Measurements from ENCODE around the gene C16orf92.

C16orf92 gene

DNA sequence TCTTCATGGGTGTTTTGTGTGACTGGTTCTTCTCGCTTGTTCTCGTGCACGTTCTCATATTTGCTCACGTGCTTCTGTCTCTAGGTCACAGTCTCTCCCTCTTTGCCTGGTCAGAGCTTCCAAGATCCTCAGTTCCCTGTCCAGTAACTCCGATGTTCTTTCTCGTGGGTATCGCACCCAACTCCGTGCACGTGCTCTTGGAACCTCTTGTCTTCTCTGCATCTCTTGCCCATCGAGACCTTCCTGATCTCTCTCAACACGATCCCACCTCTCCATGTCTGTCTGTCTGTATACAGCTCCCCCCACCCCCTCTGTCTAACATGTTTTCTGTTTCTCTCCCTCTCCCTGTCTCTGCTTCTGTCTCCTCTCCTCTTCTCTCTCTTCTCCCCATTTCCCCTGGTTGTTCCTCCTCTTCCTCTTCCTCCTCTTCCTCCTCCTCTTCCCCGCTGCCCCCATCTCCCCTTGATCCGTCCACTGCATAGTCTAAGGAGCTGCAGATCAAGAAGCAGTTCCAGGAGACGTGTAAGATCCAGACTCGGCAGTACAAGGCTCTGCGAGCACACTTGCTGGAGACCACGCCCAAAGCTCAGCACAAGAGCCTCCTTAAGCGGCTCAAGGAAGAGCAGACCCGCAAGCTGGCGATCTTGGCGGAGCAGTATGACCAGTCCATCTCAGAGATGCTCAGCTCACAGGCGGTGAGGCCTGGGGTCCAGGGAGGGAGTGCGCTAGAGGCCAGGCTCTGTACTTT lies 33.7 kb upstream of the C16orf92 start:
- no peak overlapping the region for H3K9ac ChIP-seq (ENCODE audit: low read length in 5 of 5)
- H3K27me3 ChIP-seq (ENCODE audit: control insufficient read depth in 5 of 5, insufficient read depth in 4 of 5, low read length in 5 of 5), result no peaks in the 10 kb centered on the region
- peaks cover 0 to 26% (median 17%) of the 10 kb centered on the region in 5 donors for H3K4me1 ChIP-seq (ENCODE audit: control insufficient read depth in 5 of 5, insufficient read depth in 5 of 5, low read length in 5 of 5)
- no peaks in the 10 kb centered on the region for H3K9me3 ChIP-seq (ENCODE audit: control insufficient read depth in 5 of 5, low read length in 5 of 5)
- H3K4me3 ChIP-seq (ENCODE audit: low read depth in 1 of 5, low read length in 5 of 5), result no peak overlapping the region
- H3K36me3 ChIP-seq (ENCODE audit: control insufficient read depth in 5 of 5, insufficient read depth in 5 of 5, low read length in 5 of 5), result peaks cover 3 to 95% (median 94%) of the 10 kb centered on the region in 5 donors
- no peak overlapping the region for H3K27ac ChIP-seq (ENCODE audit: low read depth, low read length)

DNA sequence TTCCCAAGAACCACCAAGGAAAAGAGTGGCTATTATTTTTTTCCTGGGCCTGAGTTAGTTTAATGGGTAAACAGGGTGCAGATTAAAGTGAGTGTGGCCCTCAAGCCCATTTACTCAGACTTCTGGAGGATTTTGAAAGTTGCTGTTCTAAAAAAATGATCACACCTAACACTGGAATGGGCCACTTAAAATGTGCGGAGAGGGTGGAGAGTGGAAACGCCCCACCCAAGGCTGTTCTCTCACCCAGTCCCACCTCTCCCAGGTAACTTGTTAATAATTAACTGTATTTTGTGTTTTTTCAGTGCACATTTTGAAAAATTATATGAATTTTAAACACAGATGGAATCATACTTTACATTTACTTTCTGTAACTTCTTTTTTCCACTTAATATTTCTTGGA lies 33.0 kb upstream of the C16orf92 start:
- no peak overlapping the region for H3K9ac ChIP-seq (ENCODE audit: low read length in 5 of 5)
- H3K4me3 ChIP-seq (ENCODE audit: low read depth in 1 of 5, low read length in 5 of 5), result no peak overlapping the region
- no peak overlapping the region for H3K27ac ChIP-seq (ENCODE audit: low read depth, low read length)
- H3K27me3 ChIP-seq (ENCODE audit: control insufficient read depth in 5 of 5, insufficient read depth in 4 of 5, low read length in 5 of 5), result no peaks in the 10 kb centered on the region
- peaks cover 1 to 33% (median 24%) of the 10 kb centered on the region in 5 donors for H3K4me1 ChIP-seq (ENCODE audit: control insufficient read depth in 5 of 5, insufficient read depth in 5 of 5, low read length in 5 of 5)
- H3K9me3 ChIP-seq (ENCODE audit: control insufficient read depth in 5 of 5, low read length in 5 of 5), result no peaks in the 10 kb centered on the region
- peaks cover 0 to 87% (median 86%) of the 10 kb centered on the region in 5 donors for H3K36me3 ChIP-seq (ENCODE audit: control insufficient read depth in 5 of 5, insufficient read depth in 5 of 5, low read length in 5 of 5)

DNA sequence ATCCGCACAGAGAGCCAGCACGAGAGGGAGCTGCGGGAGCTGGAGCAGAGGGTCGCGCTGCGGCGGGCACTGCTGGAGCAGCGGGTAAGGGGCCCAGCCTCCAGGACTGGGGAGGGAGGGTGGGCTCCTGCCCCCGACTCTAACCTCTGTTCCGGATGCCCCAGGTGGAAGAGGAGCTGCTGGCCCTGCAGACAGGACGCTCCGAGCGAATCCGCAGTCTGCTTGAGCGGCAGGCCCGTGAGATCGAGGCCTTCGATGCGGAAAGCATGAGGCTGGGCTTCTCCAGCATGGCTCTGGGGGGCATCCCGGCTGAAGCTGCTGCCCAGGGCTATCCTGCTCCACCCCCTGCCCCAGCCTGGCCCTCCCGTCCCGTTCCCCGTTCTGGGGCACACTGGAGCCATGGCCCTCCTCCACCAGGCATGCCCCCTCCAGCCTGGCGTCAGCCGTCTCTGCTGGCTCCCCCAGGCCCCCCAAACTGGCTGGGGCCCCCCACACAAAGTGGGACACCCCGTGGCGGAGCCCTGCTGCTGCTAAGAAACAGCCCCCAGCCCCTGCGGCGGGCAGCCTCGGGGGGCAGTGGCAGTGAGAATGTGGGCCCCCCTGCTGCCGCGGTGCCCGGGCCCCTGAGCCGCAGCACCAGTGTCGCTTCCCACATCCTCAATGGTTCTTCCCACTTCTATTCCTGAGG lies 32.0 kb upstream of the C16orf92 start:
- peaks cover 0 to 77% (median 76%) of the 10 kb centered on the region in 5 donors for H3K36me3 ChIP-seq (ENCODE audit: control insufficient read depth in 5 of 5, insufficient read depth in 5 of 5, low read length in 5 of 5)

DNA sequence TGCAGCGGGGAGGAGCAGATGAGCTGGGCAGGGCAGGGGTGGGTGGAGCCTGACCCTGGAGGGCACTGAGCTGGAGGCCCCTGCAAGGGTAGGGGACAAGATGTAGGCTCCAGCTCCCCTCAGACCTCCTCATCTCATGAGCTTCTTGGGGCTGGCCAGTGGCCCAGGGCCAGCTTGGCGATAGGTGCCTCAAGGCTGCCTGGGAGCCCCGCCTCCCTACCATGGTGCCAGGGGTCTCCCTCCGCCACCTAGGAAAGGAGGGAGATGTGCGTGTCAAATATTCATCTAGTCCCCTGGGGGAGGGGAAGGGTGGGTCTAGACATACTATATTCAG lies 31.5 kb upstream of the C16orf92 start:
- Histone ChIP-seq H3K9me3 (ENCODE audit: control insufficient read depth in 5 of 5, low read length in 5 of 5) (no peaks in the 10 kb centered on the region), H3K36me3 (ENCODE audit: control insufficient read depth in 5 of 5, insufficient read depth in 5 of 5, low read length in 5 of 5) (peaks cover 0 to 72% (median 71%) of the 10 kb centered on the region in 5 donors), H3K4me1 (ENCODE audit: control insufficient read depth in 5 of 5, insufficient read depth in 5 of 5, low read length in 5 of 5) (peaks cover 2 to 41% (median 33%) of the 10 kb centered on the region in 5 donors), H3K27me3 (ENCODE audit: control insufficient read depth in 5 of 5, insufficient read depth in 4 of 5, low read length in 5 of 5) (no peaks in the 10 kb centered on the region), H3K4me3 (ENCODE audit: low read depth in 1 of 5, low read length in 5 of 5) (no peak overlapping the region), H3K9ac (ENCODE audit: low read length in 5 of 5) (no peak overlapping the region), H3K27ac (ENCODE audit: low read depth, low read length) (no peak overlapping the region)

More for the DNA sequence above, 32.0 kb upstream of the C16orf92 start:
- no peak overlapping the region for H3K4me3 ChIP-seq (ENCODE audit: low read depth in 1 of 5, low read length in 5 of 5)
- peaks cover 1 to 37% (median 29%) of the 10 kb centered on the region in 5 donors for H3K4me1 ChIP-seq (ENCODE audit: control insufficient read depth in 5 of 5, insufficient read depth in 5 of 5, low read length in 5 of 5)
- no peak overlapping the region for H3K27ac ChIP-seq (ENCODE audit: low read depth, low read length)
- H3K9me3 ChIP-seq (ENCODE audit: control insufficient read depth in 5 of 5, low read length in 5 of 5), result no peaks in the 10 kb centered on the region
- H3K27me3 ChIP-seq (ENCODE audit: control insufficient read depth in 5 of 5, insufficient read depth in 4 of 5, low read length in 5 of 5), result no peaks in the 10 kb centered on the region
- H3K9ac ChIP-seq (ENCODE audit: low read length in 5 of 5), result no peak overlapping the region

DNA sequence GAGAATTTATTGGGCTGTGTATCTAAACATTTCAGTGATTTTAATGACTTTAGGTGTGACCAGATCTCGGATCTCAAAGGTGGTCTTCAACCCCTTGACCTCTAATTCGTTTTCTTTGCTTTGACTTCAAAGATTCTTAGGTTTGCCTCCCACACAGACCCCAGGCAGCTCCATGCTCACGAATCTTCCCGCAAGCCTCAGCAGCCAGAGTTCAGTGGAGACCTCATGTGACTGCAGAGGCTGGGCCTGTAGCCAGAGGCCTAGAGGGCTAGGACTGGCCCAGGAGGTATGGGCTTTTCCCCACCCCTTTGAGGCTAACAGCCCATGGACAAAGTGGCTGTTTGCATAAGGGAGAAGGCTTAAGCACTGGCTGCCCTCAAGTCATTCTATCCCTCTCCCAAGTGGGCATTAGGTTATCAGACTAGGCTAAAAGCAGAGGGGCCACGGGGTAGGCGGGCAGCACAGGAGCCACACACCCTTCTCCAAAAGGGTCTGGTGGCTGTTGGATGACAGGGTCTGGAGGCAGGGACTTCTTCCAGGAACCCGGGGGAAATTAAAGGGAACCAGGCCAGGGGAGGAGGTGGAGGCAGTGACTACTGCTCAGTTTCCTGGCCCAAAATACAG lies 30.5 kb upstream of the C16orf92 start:
- H3K27ac ChIP-seq (ENCODE audit: low read depth, low read length), result peak overlapping the region; percentile 24
- no peak overlapping the region for H3K4me3 ChIP-seq (ENCODE audit: low read depth in 1 of 5, low read length in 5 of 5)
- H3K9me3 ChIP-seq (ENCODE audit: control insufficient read depth in 5 of 5, low read length in 5 of 5), result no peaks in the 10 kb centered on the region
- H3K36me3 ChIP-seq (ENCODE audit: control insufficient read depth in 5 of 5, insufficient read depth in 5 of 5, low read length in 5 of 5), result peaks cover 0 to 64% (median 62%) of the 10 kb centered on the region in 5 donors
- peaks cover 6 to 47% (median 39%) of the 10 kb centered on the region in 5 donors for H3K4me1 ChIP-seq (ENCODE audit: control insufficient read depth in 5 of 5, insufficient read depth in 5 of 5, low read length in 5 of 5)
- H3K27me3 ChIP-seq (ENCODE audit: control insufficient read depth in 5 of 5, insufficient read depth in 4 of 5, low read length in 5 of 5), result no peaks in the 10 kb centered on the region
- H3K9ac ChIP-seq (ENCODE audit: low read length in 5 of 5), result peak overlapping the region in 2 of 5 donors; percentile 4 to 63

DNA sequence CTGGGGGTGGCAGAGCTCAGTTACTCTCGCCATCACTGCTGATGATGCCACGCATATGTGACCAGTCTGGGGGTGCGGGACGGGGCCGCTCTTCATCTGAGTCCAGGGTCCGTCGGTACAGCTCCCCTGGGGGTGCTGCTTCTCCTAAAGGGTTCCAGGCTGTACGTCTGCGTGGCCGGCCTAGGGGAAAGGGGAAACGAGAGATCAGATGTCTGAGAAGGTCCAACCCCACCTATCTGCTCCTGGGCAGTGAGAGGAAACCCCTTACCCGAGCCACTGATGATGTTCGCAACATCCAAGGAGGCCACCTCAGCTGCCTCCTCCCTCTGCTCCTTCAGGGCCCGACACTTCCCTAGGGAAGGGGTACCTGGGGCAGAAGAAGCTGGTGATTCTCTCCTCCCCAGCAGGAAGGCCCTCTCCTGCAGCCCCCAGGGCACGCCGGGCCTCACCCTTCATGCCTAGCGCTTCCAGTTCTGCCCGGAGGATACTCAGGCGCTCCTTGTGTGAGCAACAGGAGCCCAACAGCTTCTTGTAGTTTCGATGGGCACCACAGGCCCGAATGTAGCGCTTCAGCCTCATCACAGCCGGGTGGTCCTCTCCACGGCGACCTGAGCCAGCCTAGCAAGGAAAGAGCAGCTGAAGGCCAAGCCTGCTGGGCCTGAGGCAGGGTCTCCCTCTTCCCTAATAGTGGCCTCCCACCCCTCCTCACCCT lies 29.7 kb upstream of the C16orf92 start:
- Histone ChIP-seq H3K9me3 (ENCODE audit: control insufficient read depth in 5 of 5, low read length in 5 of 5) (no peaks in the 10 kb centered on the region), H3K27me3 (ENCODE audit: control insufficient read depth in 5 of 5, insufficient read depth in 4 of 5, low read length in 5 of 5) (no peaks in the 10 kb centered on the region), H3K4me1 (ENCODE audit: control insufficient read depth in 5 of 5, insufficient read depth in 5 of 5, low read length in 5 of 5) (peaks cover 6 to 47% (median 39%) of the 10 kb centered on the region in 5 donors), H3K27ac (ENCODE audit: low read depth, low read length) (no peak overlapping the region), H3K9ac (ENCODE audit: low read length in 5 of 5) (peak overlapping the region in 1 of 5 donors; percentile 48), H3K36me3 (ENCODE audit: control insufficient read depth in 5 of 5, insufficient read depth in 5 of 5, low read length in 5 of 5) (peaks cover 0 to 60% (median 55%) of the 10 kb centered on the region in 5 donors), H3K4me3 (ENCODE audit: low read depth in 1 of 5, low read length in 5 of 5) (no peak overlapping the region)

DNA sequence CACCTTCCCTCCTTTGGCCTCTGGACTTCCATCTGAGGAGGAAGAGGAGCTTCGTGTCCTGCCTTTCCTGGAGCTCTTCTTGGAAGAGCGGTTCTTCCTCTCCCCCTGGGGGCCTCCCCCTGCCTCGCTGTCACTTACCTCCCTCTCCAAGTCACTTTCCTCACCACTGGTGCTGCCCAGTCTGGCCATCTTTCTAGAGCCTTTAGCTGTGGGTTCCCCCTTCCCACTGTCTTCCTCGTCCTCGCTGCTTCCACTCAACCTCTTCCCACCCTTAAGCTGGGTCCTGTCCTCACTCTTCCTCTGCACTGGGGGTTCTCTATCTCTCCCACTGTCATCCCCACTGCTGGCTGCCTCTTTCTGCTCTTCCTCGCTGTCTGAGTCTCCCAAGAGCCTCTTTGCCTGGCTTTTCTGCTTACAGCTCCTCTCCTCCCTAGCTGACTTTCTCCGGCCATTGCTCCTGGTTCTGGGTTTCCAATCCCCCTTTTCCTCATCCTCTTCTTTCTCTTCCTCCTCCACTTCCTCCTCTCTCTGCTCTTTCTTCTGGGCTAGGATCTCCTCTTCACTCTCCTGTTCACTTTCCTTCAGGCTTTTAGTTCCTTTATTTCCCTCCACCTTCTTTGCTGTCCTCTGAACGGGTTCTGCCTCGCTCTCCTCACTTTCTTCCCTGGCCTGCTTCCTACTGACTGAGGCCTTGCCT lies 28.9 kb upstream of the C16orf92 start:
- H3K27ac ChIP-seq (ENCODE audit: low read depth, low read length), result peak overlapping the region; percentile 98
- peaks cover 0 to 54% (median 48%) of the 10 kb centered on the region in 5 donors for H3K36me3 ChIP-seq (ENCODE audit: control insufficient read depth in 5 of 5, insufficient read depth in 5 of 5, low read length in 5 of 5)
- peak overlapping the region in 2 of 5 donors; percentile 29 to 48 for H3K9ac ChIP-seq (ENCODE audit: low read length in 5 of 5)
- no peaks in the 10 kb centered on the region for H3K9me3 ChIP-seq (ENCODE audit: control insufficient read depth in 5 of 5, low read length in 5 of 5)
- H3K4me3 ChIP-seq (ENCODE audit: low read depth in 1 of 5, low read length in 5 of 5), result peak overlapping the region in 3 of 5 donors; percentile 75 to 94 (median 93)
- H3K27me3 ChIP-seq (ENCODE audit: control insufficient read depth in 5 of 5, insufficient read depth in 4 of 5, low read length in 5 of 5), result no peaks in the 10 kb centered on the region
- peaks cover 6 to 47% (median 39%) of the 10 kb centered on the region in 5 donors for H3K4me1 ChIP-seq (ENCODE audit: control insufficient read depth in 5 of 5, insufficient read depth in 5 of 5, low read length in 5 of 5)

DNA sequence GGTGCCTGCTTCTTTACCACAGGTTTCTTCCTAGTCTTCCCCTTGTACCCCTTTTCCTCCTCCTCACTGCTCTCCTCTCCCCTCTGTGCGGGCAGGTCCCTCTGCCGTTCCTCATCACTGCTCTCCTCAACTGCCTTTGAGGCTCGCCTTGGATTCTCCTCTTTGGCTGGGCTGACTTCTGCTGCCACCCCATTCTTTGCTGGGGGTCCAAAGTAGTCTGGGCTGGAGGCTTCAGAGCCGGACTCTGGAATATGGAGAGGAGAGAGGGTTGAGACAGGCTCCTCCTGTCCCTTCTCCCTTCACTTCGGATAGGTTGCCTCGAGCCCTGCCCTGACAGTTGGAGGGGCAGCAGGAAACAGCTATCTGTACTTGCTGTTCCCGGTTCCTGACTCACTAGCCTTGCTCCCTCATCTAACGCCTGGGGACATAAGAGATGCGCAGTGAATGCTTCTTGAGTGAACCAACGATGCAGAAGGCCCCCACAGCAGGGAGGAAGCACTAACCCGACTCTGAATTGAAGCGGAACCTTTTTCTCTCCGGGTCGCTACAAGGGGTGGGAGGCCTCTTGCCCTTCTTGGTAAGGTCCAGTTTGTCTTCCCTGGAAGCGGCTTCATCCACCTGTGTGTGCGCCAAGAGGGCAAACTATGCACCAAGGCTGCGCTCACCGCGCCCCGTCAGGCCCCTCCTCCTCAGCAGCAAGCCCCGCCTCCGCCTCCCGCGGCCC lies 28.2 kb upstream of the C16orf92 start:
- Histone ChIP-seq H3K9ac (ENCODE audit: low read length in 5 of 5) (peak overlapping the region in 4 of 5 donors; percentile 91 to 98 (median 94)), H3K27ac (ENCODE audit: low read depth, low read length) (peak overlapping the region; percentile 98), H3K27me3 (ENCODE audit: control insufficient read depth in 5 of 5, insufficient read depth in 4 of 5, low read length in 5 of 5) (no peaks in the 10 kb centered on the region), H3K4me3 (ENCODE audit: low read depth in 1 of 5, low read length in 5 of 5) (peak overlapping the region; percentile 75 to 94 (median 93)), H3K36me3 (ENCODE audit: control insufficient read depth in 5 of 5, insufficient read depth in 5 of 5, low read length in 5 of 5) (peaks cover 0 to 54% (median 47%) of the 10 kb centered on the region in 5 donors), H3K4me1 (ENCODE audit: control insufficient read depth in 5 of 5, insufficient read depth in 5 of 5, low read length in 5 of 5) (peaks cover 6 to 47% (median 39%) of the 10 kb centered on the region in 5 donors), H3K9me3 (ENCODE audit: control insufficient read depth in 5 of 5, low read length in 5 of 5) (no peaks in the 10 kb centered on the region)

All from subcutaneous abdominal adipose tissue (tissue), 5 donors.